Measurements from ENCODE around the gene PLEKHG4B. TPM values are rescaled to one million over a fixed set of nuclear protein-coding genes. Genes with fewer than 3 reads are reported as not detected.

Gene PLEKHG4B
- total and polyA plus RNA-seq, 4 donors: under 0.01 to 0.05 (median 0.01) TPM; not detected in 1

DNA sequence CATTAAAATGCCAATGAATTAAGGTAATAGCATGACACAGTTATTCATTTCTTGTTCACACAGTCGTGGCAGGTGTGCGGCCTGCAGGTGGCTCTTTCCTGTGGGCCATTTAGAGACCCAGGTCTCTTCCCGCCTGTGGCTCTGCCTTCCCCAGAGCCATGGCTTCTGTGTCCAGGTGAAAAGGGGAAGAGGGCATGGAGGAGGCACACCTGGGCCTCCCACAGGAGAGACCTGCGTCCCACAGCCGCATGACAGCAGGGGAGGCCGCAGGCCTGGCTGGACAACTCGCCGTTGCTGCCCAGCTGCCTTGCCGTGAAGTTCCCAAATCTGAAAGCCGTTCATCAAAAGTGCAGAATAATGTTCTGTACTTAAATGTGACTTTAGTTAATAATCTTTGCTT, 14.4 kb upstream of the PLEKHG4B start:
- H3K9me3 ChIP-seq (ENCODE audit: control insufficient read depth in 4 of 4, low read length in 3 of 4): no peaks in the 10 kb centered on the region
- no peak overlapping the region for H3K27ac ChIP-seq (ENCODE audit: low read depth in 1 of 2, low read length in 2 of 2)
- DNase-seq (ENCODE audit: low spot score): no peak
- no peak overlapping the region for H3K4me3 ChIP-seq (ENCODE audit: low read depth in 1 of 3, low read length in 3 of 3)
- peaks cover 0 to 6% (median 0%) of the 10 kb centered on the region in 4 donors for H3K27me3 ChIP-seq (ENCODE audit: control insufficient read depth in 4 of 4, insufficient read depth in 4 of 4, low read length in 3 of 4)
- no peak for TF ChIP-seq NR2F2 (IDR thresholded peaks at IDR 0.05)
- no peak for TF ChIP-seq JUND (IDR thresholded peaks at IDR 0.05)
- TF ChIP-seq, protein P1, sequence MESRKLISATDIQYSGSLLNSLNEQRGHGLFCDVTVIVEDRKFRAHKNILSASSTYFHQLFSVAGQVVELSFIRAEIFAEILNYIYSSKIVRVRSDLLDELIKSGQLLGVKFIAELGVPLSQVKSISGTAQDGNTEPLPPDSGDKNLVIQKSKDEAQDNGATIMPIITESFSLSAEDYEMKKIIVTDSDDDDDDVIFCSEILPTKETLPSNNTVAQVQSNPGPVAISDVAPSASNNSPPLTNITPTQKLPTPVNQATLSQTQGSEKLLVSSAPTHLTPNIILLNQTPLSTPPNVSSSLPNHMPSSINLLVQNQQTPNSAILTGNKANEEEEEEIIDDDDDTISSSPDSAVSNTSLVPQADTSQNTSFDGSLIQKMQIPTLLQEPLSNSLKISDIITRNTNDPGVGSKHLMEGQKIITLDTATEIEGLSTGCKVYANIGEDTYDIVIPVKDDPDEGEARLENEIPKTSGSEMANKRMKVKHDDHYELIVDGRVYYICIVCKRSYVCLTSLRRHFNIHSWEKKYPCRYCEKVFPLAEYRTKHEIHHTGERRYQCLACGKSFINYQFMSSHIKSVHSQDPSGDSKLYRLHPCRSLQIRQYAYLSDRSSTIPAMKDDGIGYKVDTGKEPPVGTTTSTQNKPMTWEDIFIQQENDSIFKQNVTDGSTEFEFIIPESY (IDR thresholded peaks at IDR 0.05): no peak
- TF ChIP-seq, protein P2, sequence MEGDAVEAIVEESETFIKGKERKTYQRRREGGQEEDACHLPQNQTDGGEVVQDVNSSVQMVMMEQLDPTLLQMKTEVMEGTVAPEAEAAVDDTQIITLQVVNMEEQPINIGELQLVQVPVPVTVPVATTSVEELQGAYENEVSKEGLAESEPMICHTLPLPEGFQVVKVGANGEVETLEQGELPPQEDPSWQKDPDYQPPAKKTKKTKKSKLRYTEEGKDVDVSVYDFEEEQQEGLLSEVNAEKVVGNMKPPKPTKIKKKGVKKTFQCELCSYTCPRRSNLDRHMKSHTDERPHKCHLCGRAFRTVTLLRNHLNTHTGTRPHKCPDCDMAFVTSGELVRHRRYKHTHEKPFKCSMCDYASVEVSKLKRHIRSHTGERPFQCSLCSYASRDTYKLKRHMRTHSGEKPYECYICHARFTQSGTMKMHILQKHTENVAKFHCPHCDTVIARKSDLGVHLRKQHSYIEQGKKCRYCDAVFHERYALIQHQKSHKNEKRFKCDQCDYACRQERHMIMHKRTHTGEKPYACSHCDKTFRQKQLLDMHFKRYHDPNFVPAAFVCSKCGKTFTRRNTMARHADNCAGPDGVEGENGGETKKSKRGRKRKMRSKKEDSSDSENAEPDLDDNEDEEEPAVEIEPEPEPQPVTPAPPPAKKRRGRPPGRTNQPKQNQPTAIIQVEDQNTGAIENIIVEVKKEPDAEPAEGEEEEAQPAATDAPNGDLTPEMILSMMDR (IDR thresholded peaks at IDR 0.05; ENCODE audit: low read depth, low read length, missing input control): no peak
- TF ChIP-seq HNF4A (conservative IDR thresholded peaks at IDR 0.05): no peak
- no peak for TF ChIP-seq EGR1 (IDR thresholded peaks at IDR 0.05; ENCODE audit: low read depth in 2 of 2)
- TF ChIP-seq FOXA2 (IDR thresholded peaks at IDR 0.05): no peak
- TF ChIP-seq, protein P3, sequence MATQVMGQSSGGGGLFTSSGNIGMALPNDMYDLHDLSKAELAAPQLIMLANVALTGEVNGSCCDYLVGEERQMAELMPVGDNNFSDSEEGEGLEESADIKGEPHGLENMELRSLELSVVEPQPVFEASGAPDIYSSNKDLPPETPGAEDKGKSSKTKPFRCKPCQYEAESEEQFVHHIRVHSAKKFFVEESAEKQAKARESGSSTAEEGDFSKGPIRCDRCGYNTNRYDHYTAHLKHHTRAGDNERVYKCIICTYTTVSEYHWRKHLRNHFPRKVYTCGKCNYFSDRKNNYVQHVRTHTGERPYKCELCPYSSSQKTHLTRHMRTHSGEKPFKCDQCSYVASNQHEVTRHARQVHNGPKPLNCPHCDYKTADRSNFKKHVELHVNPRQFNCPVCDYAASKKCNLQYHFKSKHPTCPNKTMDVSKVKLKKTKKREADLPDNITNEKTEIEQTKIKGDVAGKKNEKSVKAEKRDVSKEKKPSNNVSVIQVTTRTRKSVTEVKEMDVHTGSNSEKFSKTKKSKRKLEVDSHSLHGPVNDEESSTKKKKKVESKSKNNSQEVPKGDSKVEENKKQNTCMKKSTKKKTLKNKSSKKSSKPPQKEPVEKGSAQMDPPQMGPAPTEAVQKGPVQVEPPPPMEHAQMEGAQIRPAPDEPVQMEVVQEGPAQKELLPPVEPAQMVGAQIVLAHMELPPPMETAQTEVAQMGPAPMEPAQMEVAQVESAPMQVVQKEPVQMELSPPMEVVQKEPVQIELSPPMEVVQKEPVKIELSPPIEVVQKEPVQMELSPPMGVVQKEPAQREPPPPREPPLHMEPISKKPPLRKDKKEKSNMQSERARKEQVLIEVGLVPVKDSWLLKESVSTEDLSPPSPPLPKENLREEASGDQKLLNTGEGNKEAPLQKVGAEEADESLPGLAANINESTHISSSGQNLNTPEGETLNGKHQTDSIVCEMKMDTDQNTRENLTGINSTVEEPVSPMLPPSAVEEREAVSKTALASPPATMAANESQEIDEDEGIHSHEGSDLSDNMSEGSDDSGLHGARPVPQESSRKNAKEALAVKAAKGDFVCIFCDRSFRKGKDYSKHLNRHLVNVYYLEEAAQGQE (IDR thresholded peaks at IDR 0.05): no peak
- no peak for TF ChIP-seq RXRA (IDR thresholded peaks at IDR 0.05)
- TF ChIP-seq, protein P4, sequence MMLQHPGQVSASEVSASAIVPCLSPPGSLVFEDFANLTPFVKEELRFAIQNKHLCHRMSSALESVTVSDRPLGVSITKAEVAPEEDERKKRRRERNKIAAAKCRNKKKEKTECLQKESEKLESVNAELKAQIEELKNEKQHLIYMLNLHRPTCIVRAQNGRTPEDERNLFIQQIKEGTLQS (IDR thresholded peaks at IDR 0.05): no peak
- TF ChIP-seq GABPA (IDR thresholded peaks at IDR 0.05 in 1 of 2, conservative IDR thresholded peaks at IDR 0.05 in 1 of 2): no peak
- TF ChIP-seq, protein P5, sequence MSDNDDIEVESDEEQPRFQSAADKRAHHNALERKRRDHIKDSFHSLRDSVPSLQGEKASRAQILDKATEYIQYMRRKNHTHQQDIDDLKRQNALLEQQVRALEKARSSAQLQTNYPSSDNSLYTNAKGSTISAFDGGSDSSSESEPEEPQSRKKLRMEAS (IDR thresholded peaks at IDR 0.05): no peak
- TF ChIP-seq YY1 (IDR thresholded peaks at IDR 0.05): no peak
- TF ChIP-seq TAF1 (conservative IDR thresholded peaks at IDR 0.05): no peak
- TF ChIP-seq FOXA1 (IDR thresholded peaks at IDR 0.05): no peak
- no peak for TF ChIP-seq SP1 (IDR thresholded peaks at IDR 0.05)
- TF ChIP-seq RAD21 (IDR thresholded peaks at IDR 0.05): no peak
- 84% methylated on average over 10 of the region's 10 CpGs for whole genome bisulfite sequencing
- no peak overlapping the region for H3K9ac ChIP-seq (ENCODE audit: low read depth in 1 of 2, low read length in 2 of 2)
- H3K4me1 ChIP-seq (ENCODE audit: control insufficient read depth in 4 of 4, insufficient read depth in 4 of 4, low read length in 3 of 4): no peaks in the 10 kb centered on the region
- H3K36me3 ChIP-seq (ENCODE audit: control insufficient read depth in 4 of 4, insufficient read depth in 3 of 4, low read depth in 1 of 4, low read length in 3 of 4): no peaks in the 10 kb centered on the region
